IPS-11a (cell line): Measurements from ENCODE around the gene TUBGCP2.
"Not testable (repeated sequence)": the region's sequence is repeated elsewhere in the genome, so short reads cannot be mapped to it uniquely, and the experiment has no call there.

ENCODE experiments used
- H3K4me3 ChIP-seq: one replicate; pipeline ENCODE4 v1.5.1; 2013; ENCODE audit warnings: low read depth, low read length, control low read depth

Gene TUBGCP2

GRCh38 chr10:133270204-133270603 is 38.5 kb downstream of the TUBGCP2 start:
- H3K4me3 ChIP-seq = no peak overlapping the region

- H3K4me3 ChIP-seq = no peak overlapping the region
These were observed 39.3 kb downstream of the TUBGCP2 start for GRCh38 chr10:133269367-133269766.

GRCh38 chr10:133268532-133268931 is 40.1 kb downstream of the TUBGCP2 start:
- H3K4me3 ChIP-seq = no peak overlapping the region

- H3K4me3 ChIP-seq = no peak overlapping the region
These were observed 40.8 kb downstream of the TUBGCP2 start for GRCh38 chr10:133267829-133268228.

DNA sequence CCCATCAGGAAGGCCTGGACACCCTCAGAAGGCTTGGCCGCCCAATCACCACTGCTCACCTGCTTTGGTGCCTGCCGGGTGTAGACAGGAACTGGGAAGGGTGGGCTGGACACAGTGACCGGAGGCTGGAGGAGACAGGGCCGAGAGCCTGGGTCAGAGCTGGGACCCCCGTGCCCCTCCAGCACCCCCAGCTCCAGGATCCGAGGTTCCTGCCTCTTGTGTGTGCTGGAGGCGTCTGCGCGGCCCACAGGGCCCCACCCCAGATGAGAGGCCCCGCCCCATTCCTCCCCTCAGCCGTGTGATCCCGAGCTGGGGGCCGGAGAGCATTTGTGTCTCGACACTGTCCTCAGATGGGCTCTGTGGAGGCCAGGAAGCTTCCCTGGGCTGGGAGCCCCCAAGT is 41.4 kb downstream of the TUBGCP2 start:
- no peak overlapping the region for H3K4me3 ChIP-seq

- H3K4me3 ChIP-seq = no peak overlapping the region
These were observed 42.4 kb downstream of the TUBGCP2 start for GRCh38 chr10:133266056-133266795.

DNA sequence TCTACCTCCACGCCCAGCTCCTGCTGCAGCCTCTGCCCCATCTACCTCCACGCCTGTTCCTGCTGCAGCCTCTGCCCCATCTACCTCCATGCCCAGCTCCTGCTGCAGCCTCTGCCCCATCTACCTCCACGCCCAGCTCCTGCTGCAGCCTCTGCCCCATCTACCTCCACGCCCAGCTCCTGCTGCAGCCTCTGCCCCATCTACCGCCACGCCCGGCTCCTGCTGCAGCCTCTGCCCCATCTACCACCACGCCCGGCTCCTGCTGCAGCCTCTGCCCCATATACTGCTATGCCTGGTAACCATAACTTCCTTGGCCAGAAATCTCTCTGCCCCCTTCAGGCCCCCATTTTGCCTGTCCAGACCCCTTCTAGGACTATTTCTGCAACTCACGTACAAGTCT is 43.6 kb downstream of the TUBGCP2 start:
- not testable (repeated sequence) for H3K4me3 ChIP-seq

GRCh38 chr10:133264461-133264860 is 44.2 kb downstream of the TUBGCP2 start:
- H3K4me3 ChIP-seq = no peak overlapping the region

DNA sequence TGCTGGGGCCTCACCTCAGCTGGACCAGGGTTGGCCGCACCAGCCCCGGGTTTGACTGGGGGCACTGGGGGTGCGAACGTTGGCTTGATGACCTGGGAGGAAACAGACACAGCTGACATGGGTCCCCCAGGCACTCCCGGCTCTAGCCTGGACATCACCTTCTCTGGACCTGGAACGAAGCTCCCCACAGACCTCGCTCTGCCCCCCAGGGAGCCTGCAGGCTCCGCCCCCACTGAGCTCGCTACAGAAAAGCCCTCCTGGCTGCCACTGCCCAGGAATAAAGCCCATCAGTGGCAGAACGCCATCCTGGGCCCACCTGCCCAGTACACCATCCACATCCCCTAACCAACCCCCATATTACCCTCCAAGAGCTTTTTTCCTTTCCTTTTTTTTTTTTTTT is 45.0 kb downstream of the TUBGCP2 start:
- no peak overlapping the region for H3K4me3 ChIP-seq

DNA sequence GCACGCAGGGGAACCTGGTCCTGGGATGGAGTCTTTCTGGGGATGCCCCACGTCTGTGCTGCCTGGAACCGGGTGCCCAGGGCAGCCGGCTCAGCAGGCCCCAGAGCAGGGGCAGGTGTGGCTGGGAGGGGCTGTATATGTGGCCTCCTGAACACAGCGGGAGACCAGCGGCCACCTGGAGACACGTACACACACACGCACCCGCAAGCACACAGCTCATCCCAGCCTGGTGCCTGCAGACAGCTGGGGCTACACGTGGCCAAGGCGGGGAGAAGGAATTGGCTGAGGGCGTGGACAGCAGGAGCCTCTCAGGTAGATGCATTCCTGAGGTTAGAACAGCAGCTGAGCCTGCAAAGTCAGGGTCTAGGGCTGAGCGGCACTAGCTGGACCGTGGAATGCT is 46.0 kb downstream of the TUBGCP2 start:
- H3K4me3 ChIP-seq = no peak overlapping the region

DNA sequence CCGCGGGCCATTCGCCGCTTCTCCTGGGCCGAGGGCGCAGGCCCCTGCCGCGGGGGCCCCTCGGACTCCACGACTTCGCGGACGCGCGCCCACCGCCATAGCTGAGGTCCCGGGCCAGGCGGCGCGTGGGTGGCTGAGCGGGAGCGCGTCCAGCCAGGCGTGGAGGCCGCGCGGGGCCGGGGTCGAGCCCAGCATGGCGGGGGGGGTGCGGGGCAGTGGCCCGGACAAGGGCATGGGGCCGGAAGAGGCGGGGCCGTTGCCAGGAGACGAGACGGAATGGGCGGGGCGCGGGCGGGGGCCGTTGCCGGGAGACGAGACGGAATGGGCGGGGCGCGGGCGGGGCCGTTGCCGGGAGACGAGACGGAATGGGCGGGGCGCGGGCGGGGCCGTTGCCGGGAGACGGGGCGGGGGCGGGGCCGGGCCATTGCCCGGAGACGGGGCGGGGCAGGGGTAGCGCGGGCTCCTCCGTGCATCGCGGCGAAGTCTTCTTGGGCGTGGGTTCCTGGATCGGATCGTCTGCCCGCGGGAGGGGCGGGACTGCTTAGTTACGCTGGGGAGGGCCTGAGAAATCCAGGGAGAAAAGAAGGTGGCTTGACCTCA is 46.8 kb downstream of the TUBGCP2 start:
- peak overlapping the region; percentile 48 for H3K4me3 ChIP-seq

DNA sequence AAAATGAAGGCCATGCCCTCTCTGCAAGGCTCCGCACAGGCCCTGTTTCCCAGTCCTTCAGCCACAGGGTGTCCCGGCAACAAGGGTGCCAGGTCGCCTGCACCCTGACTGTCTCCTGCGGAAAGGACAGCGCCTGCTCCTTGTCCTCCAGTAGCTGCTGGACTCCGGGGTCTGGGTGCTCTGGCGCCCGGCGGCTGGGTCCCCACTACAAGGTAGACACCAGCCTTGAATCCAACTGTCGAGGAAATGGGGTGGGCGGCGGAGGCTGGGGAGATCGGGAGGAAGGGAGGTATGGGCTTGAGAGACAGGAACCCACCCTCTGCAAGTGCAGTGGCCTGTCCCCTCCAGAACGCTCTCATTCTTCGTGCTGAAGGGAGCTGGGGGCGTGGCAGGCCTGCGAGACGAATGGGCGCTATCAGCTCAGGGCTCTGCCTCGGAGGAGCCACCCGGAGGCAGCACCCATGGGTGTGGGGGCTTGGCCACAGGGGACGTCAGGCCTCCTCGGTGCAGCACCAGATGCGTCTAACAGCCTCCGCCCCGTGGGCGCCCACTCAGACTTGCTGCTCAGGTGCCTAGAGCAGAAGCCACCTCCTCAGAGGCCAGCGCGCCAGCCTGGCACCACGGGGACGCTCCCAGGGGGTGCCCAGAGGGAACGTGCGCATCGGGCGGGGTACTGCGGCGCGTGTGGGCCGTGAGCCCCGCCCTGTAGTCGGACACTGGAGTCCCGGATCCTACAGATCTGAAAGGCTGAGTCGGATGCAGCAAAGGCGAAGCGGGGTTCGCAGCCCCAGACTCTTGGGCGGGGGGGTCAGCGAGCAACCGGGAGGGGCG is 47.6 kb downstream of the TUBGCP2 start:
- peak overlapping the region; percentile 48 for H3K4me3 ChIP-seq

DNA sequence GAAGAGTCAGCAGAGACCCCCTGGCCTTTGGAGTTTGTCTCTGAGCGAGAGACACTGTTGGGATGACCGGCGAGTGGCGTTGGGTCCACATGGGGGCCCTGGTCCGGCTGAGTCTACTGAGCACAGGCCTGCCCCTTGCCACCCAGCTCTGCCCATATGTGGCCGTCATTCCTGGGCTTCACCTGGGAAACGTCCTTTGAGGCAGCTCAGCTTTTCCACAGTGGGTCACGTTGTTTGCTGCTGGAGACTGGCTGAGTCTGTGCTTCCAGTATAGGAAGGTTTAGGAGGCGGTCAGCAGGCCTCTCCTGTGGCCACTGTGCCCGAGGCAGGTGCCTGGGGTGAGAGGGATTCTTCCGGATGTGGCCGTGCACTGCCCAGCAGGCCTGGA is 49.1 kb downstream of the TUBGCP2 start:
- no peak overlapping the region for H3K4me3 ChIP-seq

GRCh38 chr10:133258818-133259601 is 49.7 kb downstream of the TUBGCP2 start:
- no peak overlapping the region for H3K4me3 ChIP-seq

GRCh38 chr10:133258066-133258817 is 50.4 kb downstream of the TUBGCP2 start:
- no peak overlapping the region for H3K4me3 ChIP-seq

DNA sequence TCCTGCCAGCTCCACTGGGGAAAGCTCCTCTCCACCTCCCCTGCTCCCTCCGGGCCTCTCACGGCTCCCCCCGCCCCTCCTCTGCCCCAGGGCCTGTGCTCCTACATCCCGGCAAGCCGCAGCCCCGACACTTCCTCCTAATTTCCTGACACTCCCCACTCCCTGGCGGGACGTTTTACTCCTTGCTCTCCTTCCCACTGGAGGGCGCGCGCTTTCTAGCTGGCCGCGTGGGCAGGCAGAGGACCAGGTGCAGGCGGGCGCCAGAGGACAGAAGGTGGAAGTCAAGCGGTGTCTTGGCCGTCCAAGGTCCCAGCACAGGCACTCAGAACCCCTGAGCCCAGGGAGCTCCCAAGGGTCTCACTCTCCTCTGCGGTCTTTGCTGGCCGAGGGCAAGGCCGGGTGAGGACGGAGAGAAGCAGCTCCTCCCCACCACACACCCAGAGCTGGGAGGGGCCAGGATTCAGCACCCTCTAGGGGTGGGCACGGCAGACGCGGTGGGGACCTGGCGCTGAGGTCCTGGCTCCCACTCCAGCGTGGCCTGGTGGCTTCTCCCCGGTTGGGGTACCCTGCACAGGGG is 51.1 kb downstream of the TUBGCP2 start:
- peak overlapping the region; percentile 13 for H3K4me3 ChIP-seq

DNA sequence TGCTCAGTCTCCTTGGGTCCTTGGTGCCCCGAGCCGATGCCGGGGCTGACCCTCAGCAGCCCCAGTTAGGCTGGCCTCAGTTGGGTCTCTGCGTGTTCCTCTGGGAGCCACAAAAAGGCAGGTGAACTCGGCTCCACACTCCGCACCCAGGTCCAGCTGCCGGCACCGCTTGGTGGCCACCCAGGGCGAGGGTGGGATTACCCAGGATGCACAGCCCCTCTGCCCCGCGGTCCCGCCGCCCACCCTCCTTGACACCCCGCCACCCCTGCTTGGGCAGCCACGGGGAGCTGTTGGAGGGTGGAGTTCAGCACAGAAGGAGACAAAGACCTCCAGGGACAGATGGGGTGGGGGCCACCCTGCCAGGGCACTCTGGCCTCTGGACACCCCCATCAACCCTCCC is 53.3 kb downstream of the TUBGCP2 start:
- no peak overlapping the region for H3K4me3 ChIP-seq

- H3K4me3 ChIP-seq = no peak overlapping the region
These were observed 54.1 kb downstream of the TUBGCP2 start for GRCh38 chr10:133254421-133255120.

- no peak overlapping the region for H3K4me3 ChIP-seq
These were observed 55.2 kb downstream of the TUBGCP2 start for GRCh38 chr10:133253361-133253955.
